ENCODE data around the gene KRT13. TPM values are rescaled to one million over a fixed set of nuclear protein-coding genes. Genes with fewer than 3 reads are reported as not detected.

Gene KRT13
- polyA plus RNA-seq, 1 donor from 2014 or later = not detected

- Histone ChIP-seq H3K27me3 (ENCODE audit: insufficient read depth, low read depth, low read length) (peaks cover 28% of the 10 kb centered on the region), H3K36me3 (ENCODE audit: insufficient read depth, low read length) (no peaks in the 10 kb centered on the region), H3K27ac (ENCODE audit: low read length) (no peak overlapping the region), H3K9me2 (ENCODE audit: insufficient read depth, low read length) (no peaks in the 10 kb centered on the region), H2AFZ (ENCODE audit: low read depth, low read length) (no peak overlapping the region), H3K79me2 (replicated peaks; ENCODE audit: insufficient read depth, low read length) (no peaks in the 10 kb centered on the region), H3K4me2 (ENCODE audit: low read length) (no peak overlapping the region), H4K20me1 (ENCODE audit: insufficient read depth) (no peaks in the 10 kb centered on the region), H3F3A (ENCODE audit: insufficient read depth, low read length, poor library complexity, severe bottlenecking) (no peaks in the 10 kb centered on the region), H3K9ac (ENCODE audit: low read length) (no peak overlapping the region), H3K4me3 (ENCODE audit: low read length) (no peak overlapping the region), H3K9me3 (ENCODE audit: low read length) (no peaks in the 10 kb centered on the region)
- TF ChIP-seq CTCF (IDR thresholded peaks at IDR 0.05; ENCODE audit: poor library complexity, severe bottlenecking) (no peak), REST (IDR thresholded peaks at IDR 0.05; ENCODE audit: borderline replicate concordance) (no peak), SMC3 (conservative IDR thresholded peaks at IDR 0.05; ENCODE audit: poor library complexity) (no peak)
These were observed 24.9 kb upstream of the KRT13 start for GRCh38 chr17:41530062-41531048.

GRCh38 chr17:41529491-41529915 lies 24.1 kb upstream of the KRT13 start:
- Histone ChIP-seq H3K9me2 (ENCODE audit: insufficient read depth, low read length) (no peaks in the 10 kb centered on the region), H4K20me1 (ENCODE audit: insufficient read depth) (no peaks in the 10 kb centered on the region), H3K27ac (ENCODE audit: low read length) (no peak overlapping the region), H3K4me3 (ENCODE audit: low read length) (no peak overlapping the region), H3K36me3 (ENCODE audit: insufficient read depth, low read length) (no peaks in the 10 kb centered on the region), H3F3A (ENCODE audit: insufficient read depth, low read length, poor library complexity, severe bottlenecking) (no peaks in the 10 kb centered on the region), H2AFZ (ENCODE audit: low read depth, low read length) (no peak overlapping the region), H3K27me3 (ENCODE audit: insufficient read depth, low read depth, low read length) (peaks cover 28% of the 10 kb centered on the region), H3K9ac (ENCODE audit: low read length) (no peak overlapping the region), H3K4me2 (ENCODE audit: low read length) (no peak overlapping the region), H3K79me2 (replicated peaks; ENCODE audit: insufficient read depth, low read length) (no peaks in the 10 kb centered on the region), H3K9me3 (ENCODE audit: low read length) (no peaks in the 10 kb centered on the region)
- TF ChIP-seq POLR2AphosphoS5 (IDR thresholded peaks at IDR 0.05) (no peak), EP300 (conservative IDR thresholded peaks at IDR 0.05; ENCODE audit: poor library complexity, severe bottlenecking) (no peak), REST (IDR thresholded peaks at IDR 0.05; ENCODE audit: borderline replicate concordance) (no peak), TAF1 (IDR thresholded peaks at IDR 0.05; ENCODE audit: low read depth) (no peak), RAD21 (conservative IDR thresholded peaks at IDR 0.05) (no peak), EZH2 (IDR thresholded peaks at IDR 0.05; ENCODE audit: borderline replicate concordance, insufficient read depth, low read length, poor library complexity, severe bottlenecking) (no peak), MXI1 (conservative IDR thresholded peaks at IDR 0.05; ENCODE audit: poor library complexity, severe bottlenecking) (no peak), CTCF (IDR thresholded peaks at IDR 0.05; ENCODE audit: poor library complexity, severe bottlenecking) (no peak), SMC3 (conservative IDR thresholded peaks at IDR 0.05; ENCODE audit: poor library complexity) (no peak)

Data from neural cell (in vitro differentiated cells).